Activated T-cell treated with anti-CD3 and anti-CD28 coated beads for 24 hours (primary cell): ENCODE results near the gene OR11H1.
"Not testable (repeated sequence)": the region's sequence is repeated elsewhere in the genome, so short reads cannot be mapped to it uniquely, and the experiment has no call there.

ENCODE experiments used
- DNase-seq: peaks from one replicate; pipeline ENCODE4 v3.0.0-alpha.2; 2020; ENCODE audit warnings: low read depth

Gene OR11H1, protein sequence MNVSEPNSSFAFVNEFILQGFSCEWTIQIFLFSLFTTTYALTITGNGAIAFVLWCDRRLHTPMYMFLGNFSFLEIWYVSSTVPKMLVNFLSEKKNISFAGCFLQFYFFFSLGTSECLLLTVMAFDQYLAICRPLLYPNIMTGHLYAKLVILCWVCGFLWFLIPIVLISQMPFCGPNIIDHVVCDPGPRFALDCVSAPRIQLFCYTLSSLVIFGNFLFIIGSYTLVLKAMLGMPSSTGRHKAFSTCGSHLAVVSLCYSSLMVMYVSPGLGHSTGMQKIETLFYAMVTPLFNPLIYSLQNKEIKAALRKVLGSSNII

DNA sequence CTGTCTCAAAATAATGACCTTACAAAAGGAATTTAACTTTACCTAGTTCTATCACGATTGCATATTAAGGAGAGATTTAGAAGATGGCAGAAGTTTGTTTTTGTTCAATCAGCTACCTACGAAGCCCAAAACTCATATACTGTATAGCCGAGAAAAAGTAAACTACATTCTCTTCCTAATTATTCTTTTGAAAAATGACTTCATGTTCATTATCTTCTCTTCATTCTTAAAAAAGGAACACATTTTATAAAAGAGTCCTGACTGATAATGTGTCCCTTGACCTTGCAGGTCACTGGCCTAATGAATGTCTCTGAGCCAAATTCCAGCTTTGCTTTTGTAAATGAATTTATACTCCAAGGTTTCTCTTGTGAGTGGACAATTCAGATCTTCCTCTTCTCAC lies at the start of gene OR11H1:
Gene OR11H1, plus strand, starts transcription at position 301 of the 400 bp plus-strand sequence. Its CDS starts 0 bp downstream, at position 301.
- DNase-seq = not testable (repeated sequence)

GRCh38 chr22:15509967-15510366 lies 18.0 kb upstream of the OR11H1 start:
- not testable (repeated sequence) for DNase-seq

- DNase-seq = not testable (repeated sequence)
Measured at GRCh38 chr22:15515896-15516295, 12.1 kb upstream of the OR11H1 start.

GRCh38 chr22:15553767-15554166 lies 25.8 kb downstream of the OR11H1 start:
- not testable (repeated sequence) for DNase-seq

DNA sequence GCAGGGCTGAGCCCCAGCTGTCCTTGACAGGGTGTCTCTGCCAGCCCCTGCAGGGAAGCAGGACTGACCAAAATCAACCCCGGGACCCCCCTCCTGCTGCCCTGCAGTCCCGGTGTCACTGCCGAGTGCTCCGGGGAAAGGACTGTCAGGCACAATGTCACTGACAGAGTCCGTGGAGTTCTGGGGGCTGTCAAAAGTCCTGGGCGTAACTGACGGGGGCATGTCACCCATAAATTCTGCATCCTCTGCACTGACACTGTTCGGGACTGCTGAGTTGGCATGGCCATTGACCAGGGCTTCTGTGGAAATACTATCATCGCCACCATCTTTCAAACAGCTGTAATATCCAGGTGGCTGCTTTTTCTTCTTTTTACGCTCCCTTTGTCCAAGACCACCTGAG lies 35.5 kb downstream of the OR11H1 start:
- DNase-seq = not testable (repeated sequence)

GRCh38 chr22:15565063-15565462 lies 37.1 kb downstream of the OR11H1 start:
- not testable (repeated sequence) for DNase-seq
